WI38 (cell line): ENCODE measurements around the gene AMER3.
"Not testable (repeated sequence)": the region's sequence is repeated elsewhere in the genome, so short reads cannot be mapped to it uniquely, and the experiment has no call there.

Experiments used
- H3K4me3 ChIP-seq: 2 replicates; pipeline ENCODE4 v1.5.1; 2011; ENCODE audit warnings: low read depth, mild to moderate bottlenecking, control low read depth, low read length
- TF ChIP-seq, protein P1 (sequence below): IDR thresholded peaks from 2 replicates; pipeline ENCODE4 v1.5.1; 2012; ENCODE audit warnings: low read depth, mild to moderate bottlenecking, control low read depth, low read length

Gene AMER3, protein sequence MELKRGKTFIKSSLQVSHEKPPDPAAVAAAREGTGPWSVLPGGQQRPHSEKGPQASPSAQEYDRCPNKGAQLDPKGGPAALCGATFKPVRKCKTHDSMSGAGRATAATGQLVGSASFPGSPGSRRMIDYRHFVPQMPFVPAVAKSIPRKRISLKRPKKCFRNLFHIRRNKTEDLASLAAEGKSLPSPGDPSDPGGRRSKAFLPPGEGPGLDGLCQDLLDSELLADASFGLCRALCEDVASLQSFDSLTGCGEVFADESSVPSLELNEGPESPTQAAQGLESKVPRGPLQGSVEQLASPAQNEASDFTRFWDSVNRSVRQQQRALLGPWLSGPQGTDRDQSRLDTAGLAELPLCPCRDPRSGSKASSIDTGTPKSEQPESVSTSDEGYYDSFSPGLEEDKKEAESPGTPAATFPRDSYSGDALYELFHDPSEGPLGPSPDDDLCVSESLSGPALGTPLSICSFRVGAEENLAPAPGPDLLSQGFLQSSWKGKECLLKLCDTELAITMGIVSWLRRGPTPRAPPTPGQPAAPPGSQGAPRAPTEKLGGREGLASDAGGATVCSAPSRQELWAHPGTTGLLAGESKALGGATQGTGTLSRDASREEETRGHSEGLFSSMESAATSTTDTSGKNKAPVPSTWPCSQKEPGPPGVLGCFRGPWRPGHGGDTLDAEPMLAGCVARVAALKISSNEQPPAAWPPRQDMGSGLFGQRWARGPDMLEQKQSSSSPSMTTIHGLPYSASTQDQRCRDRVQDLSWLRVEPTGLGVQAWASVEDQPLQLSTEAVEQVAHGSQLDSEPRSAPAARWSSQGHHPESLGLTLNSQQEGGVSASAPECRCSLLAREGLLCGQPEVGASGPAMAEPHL

DNA sequence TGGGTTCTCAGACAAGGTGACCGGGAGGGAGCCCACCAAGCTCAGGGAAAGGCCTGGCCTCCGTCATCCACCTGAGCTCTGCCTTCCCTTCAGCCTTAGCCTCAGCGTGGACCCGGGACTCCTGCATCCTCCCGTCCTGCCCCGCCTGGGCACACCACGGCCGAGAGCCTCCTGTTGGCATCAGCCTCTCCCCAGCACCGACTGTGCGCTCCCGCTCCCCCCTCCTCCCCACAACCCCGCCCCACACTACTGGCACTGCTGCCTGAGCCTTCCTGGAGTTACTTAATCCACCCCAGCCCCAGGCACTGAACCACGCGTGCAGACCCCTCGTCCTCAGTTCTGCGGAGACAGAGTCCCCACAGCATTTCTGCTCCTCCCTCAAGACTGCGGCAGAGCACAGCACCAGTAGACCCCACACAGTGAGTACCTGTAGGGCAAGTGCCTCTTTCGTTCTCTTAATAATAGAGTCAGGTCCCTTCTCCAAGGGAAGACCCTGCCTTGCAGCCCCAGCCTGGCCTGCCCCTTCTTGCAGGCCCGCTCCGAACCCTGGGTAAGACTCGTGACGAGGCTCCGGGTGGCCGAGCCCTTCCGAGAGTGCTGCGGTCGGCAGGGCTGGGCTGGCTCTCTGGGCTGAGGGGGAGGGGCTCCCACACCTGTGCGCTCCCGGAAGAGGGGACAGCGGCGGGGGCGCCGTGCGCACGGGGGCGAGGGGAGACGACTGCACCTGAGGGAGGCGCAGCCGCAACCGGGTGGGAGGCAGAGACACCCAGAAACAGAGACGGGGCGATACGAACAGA, at the start of gene AMER3:
Gene AMER3, plus strand, starts transcription at position 285 of the 797 bp plus-strand sequence. CDS start 6,533 bp downstream, outside the sequence.
- no peak within 1 kb of the TSS for H3K4me3 ChIP-seq
- TF ChIP-seq, protein P1, sequence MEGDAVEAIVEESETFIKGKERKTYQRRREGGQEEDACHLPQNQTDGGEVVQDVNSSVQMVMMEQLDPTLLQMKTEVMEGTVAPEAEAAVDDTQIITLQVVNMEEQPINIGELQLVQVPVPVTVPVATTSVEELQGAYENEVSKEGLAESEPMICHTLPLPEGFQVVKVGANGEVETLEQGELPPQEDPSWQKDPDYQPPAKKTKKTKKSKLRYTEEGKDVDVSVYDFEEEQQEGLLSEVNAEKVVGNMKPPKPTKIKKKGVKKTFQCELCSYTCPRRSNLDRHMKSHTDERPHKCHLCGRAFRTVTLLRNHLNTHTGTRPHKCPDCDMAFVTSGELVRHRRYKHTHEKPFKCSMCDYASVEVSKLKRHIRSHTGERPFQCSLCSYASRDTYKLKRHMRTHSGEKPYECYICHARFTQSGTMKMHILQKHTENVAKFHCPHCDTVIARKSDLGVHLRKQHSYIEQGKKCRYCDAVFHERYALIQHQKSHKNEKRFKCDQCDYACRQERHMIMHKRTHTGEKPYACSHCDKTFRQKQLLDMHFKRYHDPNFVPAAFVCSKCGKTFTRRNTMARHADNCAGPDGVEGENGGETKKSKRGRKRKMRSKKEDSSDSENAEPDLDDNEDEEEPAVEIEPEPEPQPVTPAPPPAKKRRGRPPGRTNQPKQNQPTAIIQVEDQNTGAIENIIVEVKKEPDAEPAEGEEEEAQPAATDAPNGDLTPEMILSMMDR: no peak

DNA sequence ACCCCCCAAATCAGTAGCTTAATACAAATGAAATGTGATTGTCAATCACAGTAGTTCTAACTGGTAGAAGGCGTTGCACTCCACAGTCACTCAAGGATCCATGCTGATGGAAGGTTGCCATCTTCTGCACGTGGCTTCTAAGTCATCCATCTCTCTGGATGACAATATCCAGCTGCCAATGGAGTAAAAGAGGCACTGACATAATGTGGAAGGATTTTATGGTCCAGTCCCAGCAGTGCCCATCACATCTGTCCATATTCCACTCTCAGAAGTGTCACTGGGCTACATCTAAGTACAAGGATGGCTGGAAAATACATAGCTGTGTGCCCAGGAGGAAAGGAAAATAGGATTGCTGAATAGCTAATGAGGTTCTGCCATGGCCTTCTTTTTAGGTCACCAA, 40.5 kb upstream of the AMER3 start:
- not testable (repeated sequence) for H3K4me3 ChIP-seq

DNA sequence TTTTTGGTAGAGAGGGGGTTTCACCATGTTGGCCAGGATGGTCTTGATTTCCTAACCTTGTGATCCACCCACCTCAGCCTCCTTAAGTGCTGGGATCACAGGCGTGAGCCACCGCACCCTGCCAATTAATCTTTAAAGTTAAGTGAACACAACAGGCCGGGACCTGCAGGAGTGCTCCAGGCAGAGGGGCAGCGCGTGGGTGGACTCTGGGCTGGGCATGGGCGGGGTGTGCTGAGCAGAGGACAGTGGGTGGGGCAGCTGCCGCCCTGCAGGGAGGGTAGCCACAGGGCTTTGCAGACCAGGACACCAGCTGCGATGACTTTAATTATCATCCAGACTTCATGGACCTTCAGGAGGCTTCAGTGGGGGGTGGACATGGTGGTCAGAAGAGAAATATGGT, 35.3 kb upstream of the AMER3 start:
- TF ChIP-seq, protein P1: no peak
- H3K4me3 ChIP-seq: no peak overlapping the region

DNA sequence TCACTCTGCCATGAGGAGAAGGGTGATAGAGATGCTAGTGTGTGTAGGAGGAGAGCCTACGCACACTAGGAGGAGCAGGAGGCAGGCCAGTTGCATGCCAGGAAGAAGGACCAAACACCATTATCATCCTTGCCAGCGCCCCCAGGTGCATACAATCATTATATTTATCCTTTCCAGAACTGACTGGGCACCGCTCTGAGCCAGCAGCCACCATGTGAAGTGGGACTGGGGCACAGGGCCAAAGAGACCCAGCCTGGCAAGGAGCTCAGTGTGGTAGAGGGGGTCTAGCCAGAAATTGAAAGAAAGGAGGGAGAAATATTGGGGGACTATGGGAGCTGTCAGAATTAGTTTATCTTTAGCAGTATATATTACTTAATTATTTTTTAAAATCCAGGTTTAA, 34.8 kb upstream of the AMER3 start:
- TF ChIP-seq, protein P1: no peak
- no peak overlapping the region for H3K4me3 ChIP-seq

DNA sequence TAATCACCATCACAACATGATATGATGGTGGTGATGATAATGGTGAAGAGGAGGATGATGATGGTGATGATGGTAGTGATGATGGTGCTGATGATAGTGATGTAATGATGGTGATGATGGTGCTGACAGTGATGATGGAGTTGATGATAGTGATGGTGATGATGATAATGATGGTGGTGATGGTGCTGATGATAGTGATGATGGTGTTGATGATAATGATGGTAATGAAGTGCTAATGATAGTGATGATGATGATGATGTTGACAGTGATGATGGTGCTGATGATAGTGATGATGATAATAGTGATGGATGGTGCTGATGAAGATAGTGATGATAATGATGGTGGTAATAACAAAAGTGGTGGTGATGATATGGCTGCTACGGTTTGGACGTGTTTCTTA, 30.9 kb upstream of the AMER3 start:
- TF ChIP-seq, protein P1: no peak

DNA sequence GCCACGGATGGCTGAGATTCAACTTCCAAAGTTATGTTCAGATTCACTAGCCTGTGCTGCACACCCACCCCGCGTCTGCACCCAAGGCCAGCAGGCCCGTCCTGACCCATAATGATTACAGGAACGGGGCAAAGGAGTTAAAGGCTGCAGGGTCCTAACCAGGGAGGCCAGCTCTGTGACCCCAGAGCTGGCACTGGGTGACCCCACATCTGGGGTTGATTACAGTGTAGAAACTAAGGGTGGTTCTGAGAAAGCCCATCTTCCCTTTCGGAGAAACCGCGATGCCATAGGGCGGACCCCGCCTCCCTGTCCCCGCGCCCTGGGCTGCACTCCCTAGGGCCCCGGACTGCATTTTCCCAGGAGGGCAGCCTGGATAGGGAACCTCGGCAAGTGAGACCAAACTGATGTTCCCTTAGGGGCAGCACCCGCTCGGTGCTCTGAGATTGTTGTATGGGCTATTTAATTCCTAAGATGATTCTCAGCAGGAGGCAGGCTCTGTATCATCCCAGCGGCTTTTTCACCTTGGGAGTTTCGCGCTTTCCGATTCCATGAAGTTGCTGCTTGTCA, 28.6 kb upstream of the AMER3 start:
- no peak overlapping the region for H3K4me3 ChIP-seq

More for the DNA sequence above, 30.9 kb upstream of the AMER3 start:
- no peak overlapping the region for H3K4me3 ChIP-seq

More for the DNA sequence above, 28.6 kb upstream of the AMER3 start:
- TF ChIP-seq, protein P1: no peak
